Anterior cingulate cortex (tissue), 58 donors: Measurements from ENCODE around the gene FAM193B.
"Not testable (repeated sequence)": the region's sequence is repeated elsewhere in the genome, so short reads cannot be mapped to it uniquely, and the experiment has no call there.

Experiments used
- DNase-seq, 58 donors: peaks; one replicate each; lab custom pipeline; 2025; lab: John Stamatoyannopoulos, UW

Gene FAM193B

DNA sequence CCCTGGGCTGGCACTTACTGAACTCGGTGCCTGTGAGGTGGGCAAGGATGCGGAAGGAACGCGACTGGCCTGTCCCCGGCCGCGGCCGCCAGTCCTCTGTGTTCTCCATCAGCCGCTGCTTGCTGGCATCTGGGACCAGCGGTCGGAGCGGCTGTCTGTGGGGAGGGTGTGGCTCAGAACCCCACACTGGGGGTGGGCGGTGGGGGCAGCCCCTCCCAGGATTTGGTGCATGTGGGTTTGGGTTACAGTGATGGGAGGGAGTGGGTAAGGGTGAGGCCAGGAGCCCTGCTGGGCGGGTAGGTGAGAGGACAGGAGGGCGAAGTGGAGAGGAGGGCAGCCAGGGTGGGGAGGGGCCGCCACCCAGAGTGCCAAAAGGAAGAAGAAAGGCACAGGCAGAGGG is 63.4 kb downstream of the FAM193B start:
- DNase-seq: no peak

DNA sequence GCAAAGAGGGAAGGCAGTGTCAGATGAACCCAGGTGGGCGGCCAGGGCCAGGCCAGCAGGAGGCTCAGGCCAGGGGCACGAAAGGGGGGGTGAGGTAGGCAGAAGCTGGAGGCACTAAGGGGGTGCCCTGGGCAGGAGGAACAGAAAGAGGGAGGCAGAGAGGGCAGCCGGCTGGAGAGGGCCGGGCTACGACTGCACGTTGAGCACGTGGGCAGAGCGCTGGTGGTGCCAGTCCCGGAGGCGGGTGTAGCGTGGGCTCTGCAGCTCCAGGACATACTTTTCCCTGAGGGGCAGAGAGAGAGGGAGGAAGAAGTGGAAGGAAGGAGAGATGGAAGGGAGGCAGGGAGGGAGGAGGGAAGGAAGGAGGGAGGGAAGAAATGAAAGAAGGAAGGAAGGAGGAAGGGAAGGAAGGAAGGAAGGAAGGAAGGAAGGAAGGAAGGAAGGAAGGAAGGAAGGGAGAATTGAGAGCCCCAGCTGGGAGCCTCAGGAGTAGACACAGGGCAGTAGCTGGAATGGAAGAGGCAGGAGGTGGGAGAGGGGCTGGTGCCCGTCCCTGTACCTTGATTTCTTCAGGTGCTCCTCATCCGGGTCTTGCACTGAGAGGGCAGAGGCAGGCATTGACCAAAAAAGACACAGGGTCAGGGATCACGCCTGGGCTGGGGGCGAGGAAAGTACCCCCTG is 63.9 kb downstream of the FAM193B start:
- DNase-seq: peak in 14 of 58 donors; percentile 10 to 58 (median 25)

- DNase-seq: no peak
These were observed 65.1 kb downstream of the FAM193B start for GRCh38 chr5:177489119-177489716.

DNA sequence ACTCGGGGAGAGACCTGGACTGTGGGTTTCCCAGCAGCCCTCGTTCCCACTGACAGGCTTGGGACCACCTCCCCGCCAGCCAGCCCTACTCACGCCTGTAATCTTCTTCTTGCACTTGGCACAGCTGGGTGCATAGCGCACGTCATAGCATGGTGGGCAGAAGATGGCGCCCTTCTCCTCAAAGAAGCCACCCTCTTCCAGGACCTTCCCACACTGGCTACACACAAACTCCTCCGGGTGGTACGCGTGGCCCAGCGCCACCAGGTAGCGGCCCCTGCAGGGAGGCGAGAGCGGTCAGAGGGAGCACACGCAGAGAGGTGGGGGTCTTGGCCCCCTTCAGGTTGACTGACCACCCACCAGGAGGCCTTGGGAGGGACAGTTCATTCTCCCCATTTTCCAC is 66.4 kb downstream of the FAM193B start:
- no peak for DNase-seq

DNA sequence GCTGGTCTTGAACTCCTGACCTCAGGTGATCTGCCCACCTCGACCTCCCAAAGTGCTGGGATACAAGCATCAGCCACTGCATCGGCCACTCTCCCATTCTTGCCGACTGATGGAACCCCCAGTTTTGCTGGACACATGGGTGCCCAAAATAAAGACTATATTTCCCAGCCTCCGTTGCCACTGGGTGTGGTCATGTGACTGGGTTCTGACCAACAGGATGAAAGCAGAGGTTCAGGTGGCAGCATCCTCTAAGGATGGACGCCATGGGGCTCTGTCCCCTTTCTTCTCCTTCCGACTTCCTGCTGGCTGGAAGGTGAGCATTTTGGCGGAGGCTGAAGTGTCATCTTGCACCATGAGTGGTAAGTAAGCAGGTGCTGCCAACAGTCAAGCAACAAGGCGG is 67.2 kb downstream of the FAM193B start:
- DNase-seq: no peak

DNA sequence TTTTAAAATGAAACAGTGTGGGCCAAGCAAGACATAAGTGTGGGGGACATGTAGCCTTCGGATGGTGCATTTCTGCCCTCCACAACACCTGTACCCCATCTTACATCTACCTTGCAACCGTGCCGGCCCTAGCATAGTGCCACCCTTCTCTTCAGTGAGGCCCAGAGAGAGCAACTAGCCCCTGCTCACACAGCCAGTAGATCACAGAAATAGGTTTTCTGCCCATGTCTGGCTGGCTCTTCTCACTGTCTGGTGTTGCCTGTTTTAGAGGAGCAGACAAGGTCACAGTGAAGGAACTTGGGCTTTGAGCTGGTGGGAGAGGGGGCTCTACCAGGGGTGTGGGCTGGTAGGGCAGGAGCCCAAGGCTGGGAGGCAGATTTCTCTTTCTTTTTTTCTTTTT is 68.1 kb downstream of the FAM193B start:
- DNase-seq: no peak

DNA sequence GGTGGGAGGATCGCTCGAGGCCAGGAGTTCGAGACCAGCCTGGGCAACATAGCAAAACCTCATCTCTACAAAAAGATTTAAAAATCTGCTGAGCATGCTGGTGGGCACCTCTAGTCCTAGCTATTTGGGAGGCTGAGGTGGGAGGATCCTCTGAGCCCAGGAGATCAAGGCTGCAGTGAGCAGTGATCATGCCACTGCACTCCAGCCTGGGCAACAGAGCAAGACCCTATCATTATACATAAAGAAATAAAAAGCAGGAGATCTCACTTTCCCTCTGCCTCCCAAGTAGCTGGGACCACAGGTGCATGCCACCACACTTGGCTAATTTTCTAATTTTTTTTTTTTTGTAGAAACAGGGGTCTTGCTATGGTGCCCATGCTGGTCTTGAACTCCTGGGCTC is 68.6 kb downstream of the FAM193B start:
- DNase-seq: not testable (repeated sequence)

GRCh38 chr5:177484902-177485549 is 69.3 kb downstream of the FAM193B start:
- DNase-seq: no peak

DNA sequence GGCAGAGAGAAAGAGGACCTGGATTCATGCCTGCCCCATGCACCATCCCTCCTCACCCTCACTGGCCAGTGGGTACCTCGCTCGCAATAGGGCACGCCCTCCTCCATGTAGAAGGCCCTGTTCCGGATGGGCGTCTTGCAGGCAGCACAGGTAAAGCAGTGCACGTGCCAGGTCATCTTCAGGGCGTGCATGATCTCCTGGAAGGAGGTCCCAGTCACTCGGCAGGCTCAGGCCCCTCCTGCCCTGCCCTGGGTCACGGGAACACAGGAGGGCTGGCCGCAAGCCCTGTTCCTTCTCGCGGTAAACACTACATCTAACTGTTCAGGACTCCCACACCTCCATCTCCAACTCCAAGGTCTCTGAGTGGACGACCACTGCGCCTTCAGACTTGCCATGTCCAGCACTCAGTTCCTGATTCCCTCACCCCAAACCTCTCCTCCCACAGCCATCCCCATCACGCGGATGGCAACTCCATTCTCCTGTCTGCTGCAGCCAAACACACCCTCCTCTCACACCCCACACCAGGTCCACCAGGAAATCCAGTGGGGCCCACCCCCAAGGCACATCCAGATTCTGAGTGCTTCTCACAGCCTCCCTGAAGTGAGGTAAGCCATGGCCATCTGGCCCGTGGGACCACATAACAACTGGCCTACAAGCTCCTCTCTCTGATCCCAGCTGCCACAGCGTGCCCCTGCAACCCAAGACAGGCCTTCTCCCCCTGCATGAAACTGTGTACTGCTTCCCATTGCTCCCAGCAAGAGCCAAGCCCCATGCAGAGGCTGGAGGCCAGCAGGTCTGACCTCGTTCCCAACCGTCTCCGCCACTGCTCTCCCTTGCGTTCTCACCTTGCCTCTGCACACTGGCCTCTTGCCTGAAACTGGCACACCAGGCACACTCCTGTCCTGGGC is 70.1 kb downstream of the FAM193B start:
- no peak for DNase-seq

GRCh38 chr5:177483042-177483441 is 71.3 kb downstream of the FAM193B start:
- DNase-seq: no peak

GRCh38 chr5:177482359-177482795 is 72.0 kb downstream of the FAM193B start:
- no peak for DNase-seq

DNA sequence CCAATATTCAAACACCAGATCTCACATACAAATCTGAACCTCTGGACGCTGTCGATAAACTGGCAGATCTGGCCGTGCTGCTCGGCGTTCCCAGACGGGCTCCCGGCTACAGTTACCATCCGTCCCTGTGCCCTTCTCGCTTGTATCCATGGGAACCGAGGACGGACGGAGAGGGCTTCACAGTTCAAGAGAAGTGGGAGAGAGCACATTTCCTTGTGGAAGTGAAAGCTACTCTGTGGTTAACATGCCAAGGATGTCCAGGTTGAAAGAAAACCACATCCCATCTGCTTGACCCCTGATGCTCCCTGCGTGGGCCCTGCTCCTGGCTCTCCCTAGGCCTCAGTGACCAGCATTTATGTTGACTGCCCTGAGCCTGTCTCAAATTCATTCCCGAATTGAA is 74.6 kb downstream of the FAM193B start:
- DNase-seq: peak in 1 of 58 donors; percentile 23

DNA sequence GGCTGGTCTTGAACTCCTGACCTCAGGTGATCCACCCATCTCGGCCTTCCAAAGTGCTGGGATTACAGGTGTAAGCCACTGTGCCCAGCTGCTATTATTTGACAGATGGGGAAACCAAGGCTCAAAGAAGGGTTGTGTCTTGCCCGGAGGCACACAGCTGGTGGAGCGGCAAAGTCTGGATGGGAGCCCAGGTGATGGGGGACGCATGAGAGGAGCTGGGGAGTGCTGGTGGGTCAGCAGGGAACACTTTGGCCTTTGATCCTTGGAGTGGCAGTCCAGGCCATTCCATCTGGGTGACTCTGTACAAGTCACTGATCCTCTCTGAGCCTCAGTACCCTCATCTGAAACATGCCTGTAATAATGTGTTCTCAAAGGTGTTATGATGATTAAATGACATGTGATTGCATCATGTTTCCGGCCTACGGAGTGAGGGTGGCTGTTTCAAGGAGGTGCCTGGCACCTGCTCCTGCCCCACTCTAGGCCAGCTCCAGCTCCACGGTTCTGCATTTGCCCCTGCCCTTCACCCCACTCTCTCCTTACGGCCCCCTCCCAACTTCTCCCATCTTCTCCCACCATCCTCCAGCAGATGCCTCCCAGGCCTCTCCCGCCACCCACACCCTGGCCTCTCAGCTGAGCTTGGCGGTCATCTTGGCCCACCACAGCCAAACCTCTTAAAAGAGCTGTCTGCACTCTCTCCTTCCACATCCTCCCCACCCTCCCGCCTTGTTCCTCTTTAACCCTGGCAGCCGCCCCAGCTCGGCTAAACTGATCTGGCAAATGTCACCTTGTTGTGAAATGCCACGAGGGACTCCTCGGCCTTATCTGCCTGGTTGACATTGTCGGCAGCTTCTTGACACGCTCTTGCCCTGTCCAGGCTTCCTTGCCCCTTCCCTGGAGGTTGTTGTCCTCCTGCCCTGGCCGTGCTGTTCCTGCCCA is 75.4 kb downstream of the FAM193B start:
- peak in 10 of 58 donors; percentile 10 to 42 (median 16) for DNase-seq

DNA sequence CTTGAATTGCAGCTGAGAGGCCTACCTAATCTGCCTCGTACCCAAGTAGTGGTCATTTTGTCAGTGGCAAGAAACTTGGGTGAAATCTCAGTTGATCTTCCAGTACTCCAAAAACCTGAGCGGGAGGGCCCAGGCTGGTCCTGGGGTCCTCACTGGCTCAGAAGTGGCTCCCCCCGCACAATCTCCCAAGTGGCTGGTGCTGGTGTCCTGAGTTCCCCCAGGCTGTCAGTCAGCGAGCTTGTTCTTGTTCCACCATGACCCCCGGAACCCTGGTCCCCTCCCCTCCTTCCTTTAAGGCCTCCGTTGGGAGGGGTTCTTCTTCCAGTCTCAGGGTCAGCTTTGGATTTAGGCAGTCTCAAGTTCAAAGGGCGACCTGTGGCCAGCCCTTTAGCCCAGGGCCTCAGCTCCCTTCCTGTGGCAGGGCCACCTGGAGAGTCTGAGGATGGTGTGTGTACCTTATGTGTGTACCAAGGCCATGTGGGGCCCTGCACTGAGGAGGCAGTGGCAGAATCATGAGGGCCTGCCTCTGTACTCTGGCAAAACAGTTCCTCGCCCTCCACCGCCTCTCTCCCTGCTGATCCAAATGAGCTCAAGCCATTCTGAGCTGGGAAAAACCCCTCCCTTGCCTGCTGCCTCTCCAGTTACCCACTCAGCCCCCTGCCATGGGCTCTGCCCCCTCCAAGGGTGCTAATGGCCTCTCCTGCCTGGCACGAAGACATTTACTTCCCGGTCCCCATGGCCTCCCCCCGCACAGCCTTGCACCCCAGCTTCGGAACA is 76.5 kb downstream of the FAM193B start:
- DNase-seq: no peak

GRCh38 chr5:177476531-177477233 is 77.7 kb downstream of the FAM193B start:
- no peak for DNase-seq

DNA sequence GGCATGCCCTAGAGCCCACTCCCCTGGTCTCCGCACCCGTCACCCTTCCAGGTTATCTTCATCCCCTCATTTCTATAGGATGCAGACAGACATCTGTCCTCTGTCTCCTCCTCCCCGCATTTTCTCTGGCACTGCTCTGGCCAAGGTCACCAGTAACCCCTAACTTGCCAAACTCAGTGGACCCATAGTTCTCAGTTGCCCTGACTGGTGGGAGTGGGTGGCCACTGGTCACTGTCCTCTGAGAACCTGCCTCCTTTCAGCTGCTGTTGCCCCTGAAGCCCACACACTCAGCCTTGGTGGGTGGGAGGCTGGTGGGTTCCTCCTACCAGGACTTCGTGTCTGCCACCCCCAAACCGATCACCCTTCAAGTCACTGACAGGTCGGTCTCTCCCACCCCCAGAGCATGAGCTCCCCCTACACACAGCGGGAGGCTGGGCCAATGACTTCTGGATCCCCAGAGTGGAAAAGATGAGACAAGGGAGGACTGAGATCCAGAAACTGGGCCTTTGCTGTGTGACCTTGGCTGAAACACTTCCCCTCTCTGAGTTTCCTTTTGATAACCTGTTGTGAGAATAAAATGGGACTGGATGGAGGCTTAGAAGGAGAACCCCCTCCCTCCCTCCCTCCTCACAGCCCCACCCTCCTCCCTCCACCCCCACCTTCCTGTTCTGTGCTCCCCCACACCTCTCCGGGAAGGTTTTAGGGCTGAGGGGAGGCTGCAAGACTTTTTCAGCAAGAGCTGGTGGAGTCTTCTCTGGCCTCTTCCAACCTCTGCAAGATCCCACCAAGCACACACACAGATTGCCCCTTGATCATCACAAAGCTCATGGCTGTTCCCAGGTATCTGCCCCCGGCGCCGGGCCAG is 78.6 kb downstream of the FAM193B start:
- DNase-seq: no peak

DNA sequence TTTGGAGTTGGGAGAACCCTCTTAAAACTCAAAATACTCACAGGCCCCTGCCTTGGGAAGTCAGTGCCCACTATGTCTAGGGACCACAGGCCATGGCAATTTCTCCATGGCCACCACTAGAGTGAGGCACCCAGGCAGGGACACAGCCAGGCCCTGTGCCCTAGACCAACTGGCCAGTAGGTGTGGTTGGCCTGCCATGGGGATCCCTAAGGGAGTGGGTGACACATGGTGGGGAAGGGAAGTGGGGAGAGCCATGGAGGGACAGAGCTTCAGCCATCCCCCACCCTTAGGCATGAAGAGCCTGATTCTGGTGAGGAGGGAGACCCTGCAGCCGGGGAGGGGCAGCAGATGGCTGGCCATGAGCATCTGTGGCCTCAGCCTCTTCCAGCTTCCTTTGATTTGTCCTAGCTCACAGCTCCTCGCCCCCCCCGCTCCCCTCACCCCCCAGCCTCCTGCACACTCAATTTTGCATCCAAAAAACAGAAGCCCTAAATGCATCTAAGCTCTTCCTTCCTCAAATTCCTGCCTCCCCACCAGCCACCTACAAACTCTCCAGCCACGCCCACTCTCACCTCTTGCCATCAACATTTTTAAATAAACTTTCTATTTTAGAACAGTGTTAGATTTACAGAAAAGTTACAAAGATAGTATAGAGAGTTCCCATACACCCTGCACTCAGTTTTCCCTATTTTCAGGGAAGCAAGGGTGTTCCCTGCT is 79.4 kb downstream of the FAM193B start:
- DNase-seq: no peak
